A549 treated with RU486 at 1 μM for 4 hours (cell line): ENCODE measurements around the gene PEBP1. TPM values are rescaled to one million over a fixed set of nuclear protein-coding genes. Genes with fewer than 3 reads are reported as not detected.

Source experiments
- total RNA-seq: library from RNA; stranded (reverse); fragments of 200-300 nt; extraction: Qiagen RNA extraction; gene quantifications from 5 replicates; pipeline ENCODE4 v1.2.3, GENCODE V29; 2022; ENCODE audit warnings: low read depth

PEBP1 gene
- 234 to 295 TPM (median 272 TPM) in 5 replicates for total RNA-seq

DNA sequence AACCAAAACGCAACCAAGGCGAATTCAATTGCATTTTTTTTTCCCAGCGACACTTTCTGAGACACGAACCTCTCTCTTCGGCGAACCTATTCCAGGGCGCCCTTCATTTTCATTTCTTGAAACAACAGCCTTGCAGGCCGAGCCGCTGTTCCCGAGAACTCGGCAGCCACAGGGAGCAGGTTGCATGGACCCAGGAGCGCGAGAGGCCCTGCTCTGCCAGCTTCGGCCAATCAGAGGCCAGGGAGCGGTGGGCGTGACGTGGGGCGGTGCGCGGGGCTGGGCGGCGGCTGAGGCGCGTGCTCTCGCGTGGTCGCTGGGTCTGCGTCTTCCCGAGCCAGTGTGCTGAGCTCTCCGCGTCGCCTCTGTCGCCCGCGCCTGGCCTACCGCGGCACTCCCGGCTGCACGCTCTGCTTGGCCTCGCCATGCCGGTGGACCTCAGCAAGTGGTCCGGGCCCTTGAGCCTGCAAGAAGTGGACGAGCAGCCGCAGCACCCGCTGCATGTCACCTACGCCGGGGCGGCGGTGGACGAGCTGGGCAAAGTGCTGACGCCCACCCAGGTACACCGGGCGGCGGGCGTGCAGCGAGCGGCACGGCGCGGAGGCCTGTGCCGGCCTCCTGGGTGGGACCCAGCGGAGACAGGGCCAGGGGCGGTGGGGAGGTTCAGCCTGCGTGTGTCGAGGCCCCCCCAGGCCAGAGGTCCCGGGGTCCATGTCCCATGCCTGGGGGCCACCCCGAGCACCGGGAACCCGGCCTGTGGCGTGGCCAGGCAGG, at the start of gene PEBP1:
Gene PEBP1, plus strand, starts transcription at position 337 of the 771 bp plus-strand sequence. Its CDS starts 86 bp downstream, at position 423.

DNA sequence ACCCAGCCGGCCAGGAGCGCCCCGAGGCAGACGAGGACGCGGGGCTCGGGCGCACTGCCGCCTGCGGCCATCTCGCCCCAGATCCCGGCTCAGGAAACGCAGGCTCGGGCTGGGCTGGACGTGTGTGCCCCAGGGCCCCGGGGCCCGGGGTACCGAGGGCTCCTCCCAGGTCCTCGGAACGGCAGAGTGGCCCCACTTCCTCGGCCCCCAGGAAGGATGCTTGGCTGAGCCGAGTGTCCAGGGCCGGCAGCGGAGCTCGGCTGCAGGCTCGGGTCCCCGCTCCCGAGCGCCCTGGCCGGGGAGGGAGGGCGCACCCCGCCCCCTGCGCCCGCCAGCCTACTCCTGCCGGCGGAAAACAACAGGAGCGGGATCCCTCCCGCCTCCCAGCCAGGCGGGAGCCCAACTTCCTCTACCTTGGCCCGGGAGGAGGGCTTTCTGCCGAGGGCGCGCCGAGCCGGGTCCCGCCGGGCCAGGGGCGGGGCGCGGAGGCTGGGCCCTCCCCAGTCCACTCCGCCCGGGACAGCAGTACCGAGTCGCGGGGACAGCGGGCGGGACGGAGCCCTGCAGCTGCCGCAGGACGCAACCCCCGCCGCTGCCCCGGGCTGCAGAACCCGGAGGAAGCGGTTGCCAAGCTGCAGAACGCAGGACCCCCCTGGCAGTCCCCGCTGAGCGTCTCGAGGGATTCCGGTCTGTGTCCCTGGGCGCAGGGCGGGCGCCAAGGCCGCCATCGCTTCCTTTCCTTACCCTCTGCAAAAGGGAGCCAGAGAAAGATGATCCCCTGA, 32.1 kb upstream of the PEBP1 start, which contains the start of gene VSIG10:
Gene VSIG10, minus strand, starts transcription at position 411 of the 782 bp plus-strand sequence. Its CDS starts 340 bp downstream, at position 71.

Other genes starting within 250 kb of the PEBP1 start
- 0.54 to 0.72 TPM (median 0.60 TPM) in 5 replicates for gene KSR2, start 167.1 kb upstream of the PEBP1 start, total RNA-seq
- 39.3 to 45.6 TPM (median 43.6 TPM) in 5 replicates for gene RFC5, start 119.4 kb upstream of the PEBP1 start, total RNA-seq
- gene WSB2, start 74.9 kb upstream of the PEBP1 start, total RNA-seq, result 71.8 to 81.1 TPM (median 75.6 TPM) in 5 replicates
- 17.5 to 24.1 TPM (median 19.0 TPM) in 5 replicates for gene VSIG10, start 32.1 kb upstream of the PEBP1 start, total RNA-seq
- 7.5 to 13.4 TPM (median 9.8 TPM) in 5 replicates for gene TAOK3, start 236.8 kb downstream of the PEBP1 start, total RNA-seq
- gene SUDS3, start 240.4 kb downstream of the PEBP1 start, total RNA-seq, result 11.6 to 16.6 TPM (median 16.1 TPM) in 5 replicates